ENCODE data around the gene NAT14.

NAT14 gene

GRCh38 chr19:55486043-55486970 is 1.3 kb downstream of the NAT14 start:
- TF ChIP-seq RAD21 (IDR thresholded peaks at IDR 0.05; ENCODE audit: low read depth) (no peak), NFIC (IDR thresholded peaks at IDR 0.05) (no peak)

- peak; percentile 59; the same call in 1 of the 2 replicates for TF ChIP-seq MAX (IDR thresholded peaks at IDR 0.05)
- no peak for TF ChIP-seq NFIC (IDR thresholded peaks at IDR 0.05)
Measured at GRCh38 chr19:55486971-55487923, 2.3 kb downstream of the NAT14 start.

GRCh38 chr19:55487924-55488687 is 3.1 kb downstream of the NAT14 start, which contains the start of gene SSC5D:
SSC5D (plus strand) TSS chr19:55488436; CDS start chr19:55488590, 154 bp downstream.
- TF ChIP-seq TEAD4 (IDR thresholded peaks at IDR 0.05) (no peak), USF1 (IDR thresholded peaks at IDR 0.05) (no peak), EGR1 (IDR thresholded peaks at IDR 0.05) (no peak), YY1 (IDR thresholded peaks at IDR 0.05; ENCODE audit: low read depth) (no peak), RAD21 (IDR thresholded peaks at IDR 0.05; ENCODE audit: low read depth) (no peak), EP300 (IDR thresholded peaks at IDR 0.05; ENCODE audit: borderline replicate concordance) (no peak), FOXM1 (IDR thresholded peaks at IDR 0.05; ENCODE audit: borderline replicate concordance, low read depth) (no peak), ZBTB7A (IDR thresholded peaks at IDR 0.05; ENCODE audit: low read depth) (no peak), MAX (IDR thresholded peaks at IDR 0.05) (no peak), REST (IDR thresholded peaks at IDR 0.05; ENCODE audit: low read depth) (no peak), CREB1 (IDR thresholded peaks at IDR 0.05; ENCODE audit: low read depth) (no peak)

- TF ChIP-seq NFIC (IDR thresholded peaks at IDR 0.05) (no peak), TEAD4 (IDR thresholded peaks at IDR 0.05) (no peak), ZBTB7A (IDR thresholded peaks at IDR 0.05; ENCODE audit: low read depth) (no peak), EGR1 (IDR thresholded peaks at IDR 0.05) (no peak), REST (IDR thresholded peaks at IDR 0.05; ENCODE audit: low read depth) (no peak), RAD21 (IDR thresholded peaks at IDR 0.05; ENCODE audit: low read depth) (no peak), CEBPB (IDR thresholded peaks at IDR 0.05) (no peak), MAX (IDR thresholded peaks at IDR 0.05) (no peak), TAF1 (IDR thresholded peaks at IDR 0.05; ENCODE audit: low read depth) (no peak), TCF12 (IDR thresholded peaks at IDR 0.05; ENCODE audit: low read depth) (no peak)
Measured at GRCh38 chr19:55488986-55489710, 4.2 kb downstream of the NAT14 start.

All from Ishikawa (cell line).